ENCODE data around the gene KAZN. TPM values are rescaled to one million over a fixed set of nuclear protein-coding genes. Genes with fewer than 3 reads are reported as not detected.

Gene KAZN
- total RNA-seq, 1 experiment from 2014 or later, result 15.6 TPM

DNA sequence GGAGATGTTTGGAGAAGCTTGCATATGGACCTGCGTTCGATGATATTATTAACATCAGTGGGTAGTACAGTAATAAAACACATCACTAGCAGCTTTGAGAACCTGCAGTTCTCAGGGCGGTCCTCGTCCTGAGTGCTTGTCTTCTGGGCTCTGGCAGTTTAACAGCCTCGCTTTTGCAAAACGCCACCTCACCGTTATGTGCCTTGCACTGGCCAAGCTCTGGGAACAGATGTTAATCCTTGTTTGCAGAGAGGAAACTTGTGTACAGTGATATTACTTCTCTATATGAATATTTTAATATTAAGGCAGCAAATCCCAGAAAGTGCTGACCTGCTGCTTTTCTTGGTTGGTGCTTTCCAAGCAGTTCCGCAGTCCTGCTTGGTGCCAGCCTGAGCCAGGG, 387.7 kb downstream of the KAZN start:
- BruUV-seq (replicated peaks), result no TSS peak
- ChIA-PET CTCF (no interaction called here), POLR2A (ENCODE audit: unreplicated experiment) (no interaction called here)
- H3K9me3 ChIP-seq (ENCODE audit: insufficient read depth, low read depth), result no peaks in the 10 kb centered on the region
- no peaks in the 10 kb centered on the region for H3K4me1 ChIP-seq (replicated peaks; ENCODE audit: insufficient read depth)
- no peaks in the 10 kb centered on the region for H3F3A ChIP-seq (ENCODE audit: insufficient read depth, low read depth)
- no peaks in the 10 kb centered on the region for H3K9me2 ChIP-seq (ENCODE audit: insufficient read depth)
- no peaks in the 10 kb centered on the region for H3K79me2 ChIP-seq (ENCODE audit: low read depth)
- no peak overlapping the region for H2AFZ ChIP-seq
- intact Hi-C loops (cut with micrococcal nuclease; ENCODE audit: unreplicated experiment), result no loop called here
- H3K27ac ChIP-seq, result no peak overlapping the region
- no peak overlapping the region for H3K4me2 ChIP-seq
- no peaks in the 10 kb centered on the region for H3K27me3 ChIP-seq (ENCODE audit: insufficient read depth, low read depth)
- no peak for TF ChIP-seq EZH2 (IDR thresholded peaks at IDR 0.05; ENCODE audit: low read depth)
- TF ChIP-seq, protein P1, sequence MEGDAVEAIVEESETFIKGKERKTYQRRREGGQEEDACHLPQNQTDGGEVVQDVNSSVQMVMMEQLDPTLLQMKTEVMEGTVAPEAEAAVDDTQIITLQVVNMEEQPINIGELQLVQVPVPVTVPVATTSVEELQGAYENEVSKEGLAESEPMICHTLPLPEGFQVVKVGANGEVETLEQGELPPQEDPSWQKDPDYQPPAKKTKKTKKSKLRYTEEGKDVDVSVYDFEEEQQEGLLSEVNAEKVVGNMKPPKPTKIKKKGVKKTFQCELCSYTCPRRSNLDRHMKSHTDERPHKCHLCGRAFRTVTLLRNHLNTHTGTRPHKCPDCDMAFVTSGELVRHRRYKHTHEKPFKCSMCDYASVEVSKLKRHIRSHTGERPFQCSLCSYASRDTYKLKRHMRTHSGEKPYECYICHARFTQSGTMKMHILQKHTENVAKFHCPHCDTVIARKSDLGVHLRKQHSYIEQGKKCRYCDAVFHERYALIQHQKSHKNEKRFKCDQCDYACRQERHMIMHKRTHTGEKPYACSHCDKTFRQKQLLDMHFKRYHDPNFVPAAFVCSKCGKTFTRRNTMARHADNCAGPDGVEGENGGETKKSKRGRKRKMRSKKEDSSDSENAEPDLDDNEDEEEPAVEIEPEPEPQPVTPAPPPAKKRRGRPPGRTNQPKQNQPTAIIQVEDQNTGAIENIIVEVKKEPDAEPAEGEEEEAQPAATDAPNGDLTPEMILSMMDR (conservative IDR thresholded peaks at IDR 0.05), result no peak
- no peak for DNase-seq
- H3K36me3 ChIP-seq (ENCODE audit: low read depth), result no peaks in the 10 kb centered on the region
- H3K4me3 ChIP-seq, result no peak overlapping the region
- H4K20me1 ChIP-seq (ENCODE audit: insufficient read depth), result no peaks in the 10 kb centered on the region

DNA sequence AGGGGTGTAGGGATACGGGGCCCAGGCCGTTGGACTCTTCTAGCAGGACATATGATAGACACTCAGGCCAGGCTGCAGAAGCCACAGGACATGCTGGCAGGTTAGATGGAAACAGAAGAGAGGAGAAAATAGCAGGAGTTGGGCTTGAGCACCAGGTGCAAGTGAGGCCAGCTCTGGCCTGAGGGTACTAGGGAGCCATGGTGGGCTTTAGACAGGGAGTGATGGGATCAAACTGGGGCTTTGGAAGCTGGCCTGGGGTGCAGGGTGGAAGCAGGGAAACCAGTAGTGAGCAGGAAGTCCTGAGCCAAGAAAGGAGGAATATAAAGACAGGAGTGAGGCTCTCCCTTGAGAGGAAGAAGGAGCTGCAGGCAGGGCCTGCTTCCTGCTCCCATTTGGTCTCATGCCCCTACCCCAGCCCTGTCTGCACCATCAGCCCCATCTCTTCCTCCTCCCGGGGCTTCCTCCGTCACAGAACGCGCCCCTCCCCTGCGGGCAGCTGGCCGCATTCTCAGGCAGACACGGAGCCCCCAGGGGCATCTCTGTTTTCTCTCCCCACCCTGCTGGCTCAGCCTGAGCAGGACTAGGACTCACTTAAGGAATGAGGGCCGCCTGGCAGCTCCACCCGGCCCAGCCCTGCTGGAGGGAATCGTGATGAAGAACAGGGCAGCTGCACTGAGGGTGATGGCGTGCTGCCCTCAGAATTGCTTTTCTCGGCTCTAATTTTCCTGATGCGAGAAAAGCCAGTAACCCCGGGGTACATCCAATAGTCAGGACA, 389.5 kb downstream of the KAZN start:
- no peak overlapping the region for H3K27ac ChIP-seq

DNA sequence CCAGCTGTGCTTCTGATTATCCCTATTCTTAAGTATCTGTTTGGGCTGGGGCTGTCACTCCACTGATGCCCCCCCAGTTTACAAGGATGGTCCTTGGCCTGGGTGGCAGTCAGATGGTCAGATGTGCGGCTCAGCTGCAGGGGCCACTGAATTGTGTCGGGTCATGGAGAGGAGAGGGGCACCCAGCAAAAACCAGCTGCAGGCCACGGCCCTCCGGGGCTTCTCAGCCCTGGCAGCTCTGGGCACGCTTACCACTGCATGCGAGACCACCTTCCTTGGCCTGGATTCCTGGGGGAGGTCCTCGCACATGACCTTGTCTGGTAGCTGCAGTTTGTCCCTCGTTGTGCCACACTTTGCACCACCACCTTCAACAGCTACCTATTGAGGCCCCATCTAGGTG, 390.2 kb downstream of the KAZN start:
- no peak for DNase-seq
- Histone ChIP-seq H3K4me2 (no peak overlapping the region), H3K27ac (no peak overlapping the region), H3K27me3 (ENCODE audit: insufficient read depth, low read depth) (no peaks in the 10 kb centered on the region), H3K4me3 (no peak overlapping the region), H3K9me2 (ENCODE audit: insufficient read depth) (no peaks in the 10 kb centered on the region), H3K4me1 (replicated peaks; ENCODE audit: insufficient read depth) (no peaks in the 10 kb centered on the region), H3K9me3 (ENCODE audit: insufficient read depth, low read depth) (no peaks in the 10 kb centered on the region), H3K79me2 (ENCODE audit: low read depth) (no peaks in the 10 kb centered on the region), H2AFZ (no peak overlapping the region), H3K36me3 (ENCODE audit: low read depth) (no peaks in the 10 kb centered on the region), H3F3A (ENCODE audit: insufficient read depth, low read depth) (no peaks in the 10 kb centered on the region), H4K20me1 (ENCODE audit: insufficient read depth) (no peaks in the 10 kb centered on the region)
- CTCF ChIA-PET, result no interaction called here
- no TSS peak for BruUV-seq (replicated peaks)
- no peak for TF ChIP-seq EZH2 (IDR thresholded peaks at IDR 0.05; ENCODE audit: low read depth)
- TF ChIP-seq, protein P1 (conservative IDR thresholded peaks at IDR 0.05), result no peak
- intact Hi-C loops (cut with micrococcal nuclease; ENCODE audit: unreplicated experiment), result no loop called here
- POLR2A ChIA-PET (ENCODE audit: unreplicated experiment), result no interaction called here

More for the DNA sequence above, 389.5 kb downstream of the KAZN start:
- no peaks in the 10 kb centered on the region for H3K9me2 ChIP-seq (ENCODE audit: insufficient read depth)
- H3K27me3 ChIP-seq (ENCODE audit: insufficient read depth, low read depth), result no peaks in the 10 kb centered on the region
- H3F3A ChIP-seq (ENCODE audit: insufficient read depth, low read depth), result no peaks in the 10 kb centered on the region
- H3K4me2 ChIP-seq, result no peak overlapping the region
- no peak overlapping the region for H3K4me3 ChIP-seq
- TF ChIP-seq EZH2 (IDR thresholded peaks at IDR 0.05; ENCODE audit: low read depth), result no peak
- TF ChIP-seq, protein P1 (conservative IDR thresholded peaks at IDR 0.05), result no peak
- no TSS peak for BruUV-seq (replicated peaks)
- H3K4me1 ChIP-seq (replicated peaks; ENCODE audit: insufficient read depth), result no peaks in the 10 kb centered on the region
- CTCF ChIA-PET, result no interaction called here
- no peaks in the 10 kb centered on the region for H3K9me3 ChIP-seq (ENCODE audit: insufficient read depth, low read depth)
- no peaks in the 10 kb centered on the region for H3K36me3 ChIP-seq (ENCODE audit: low read depth)
- no peaks in the 10 kb centered on the region for H4K20me1 ChIP-seq (ENCODE audit: insufficient read depth)
- intact Hi-C loops (cut with micrococcal nuclease; ENCODE audit: unreplicated experiment), result no loop called here
- DNase-seq, result no peak
- no peaks in the 10 kb centered on the region for H3K79me2 ChIP-seq (ENCODE audit: low read depth)
- POLR2A ChIA-PET (ENCODE audit: unreplicated experiment), result no interaction called here
- H2AFZ ChIP-seq, result no peak overlapping the region
